Activated CD4-positive, CD25-positive, alpha-beta regulatory T cell treated with anti-CD3 and anti-CD28 coated beads, Interleukin-2, amount 50 U/mL, for 24 hours (primary cell): ENCODE results near the gene KRTAP5-3.
A peak's percentile ranks its signal among the peaks of the same experiment; 100 is the strongest.

Experiments
- ATAC-seq, 2 donors: fragments of 150-1000 bp; cut with Tn5 transposase; one replicate each; pipeline ENCODE4 v1.10.0; 2021; ENCODE audit warnings: mild to moderate bottlenecking in 1 of 2, moderate library complexity in 1 of 2

KRTAP5-3 gene

DNA sequence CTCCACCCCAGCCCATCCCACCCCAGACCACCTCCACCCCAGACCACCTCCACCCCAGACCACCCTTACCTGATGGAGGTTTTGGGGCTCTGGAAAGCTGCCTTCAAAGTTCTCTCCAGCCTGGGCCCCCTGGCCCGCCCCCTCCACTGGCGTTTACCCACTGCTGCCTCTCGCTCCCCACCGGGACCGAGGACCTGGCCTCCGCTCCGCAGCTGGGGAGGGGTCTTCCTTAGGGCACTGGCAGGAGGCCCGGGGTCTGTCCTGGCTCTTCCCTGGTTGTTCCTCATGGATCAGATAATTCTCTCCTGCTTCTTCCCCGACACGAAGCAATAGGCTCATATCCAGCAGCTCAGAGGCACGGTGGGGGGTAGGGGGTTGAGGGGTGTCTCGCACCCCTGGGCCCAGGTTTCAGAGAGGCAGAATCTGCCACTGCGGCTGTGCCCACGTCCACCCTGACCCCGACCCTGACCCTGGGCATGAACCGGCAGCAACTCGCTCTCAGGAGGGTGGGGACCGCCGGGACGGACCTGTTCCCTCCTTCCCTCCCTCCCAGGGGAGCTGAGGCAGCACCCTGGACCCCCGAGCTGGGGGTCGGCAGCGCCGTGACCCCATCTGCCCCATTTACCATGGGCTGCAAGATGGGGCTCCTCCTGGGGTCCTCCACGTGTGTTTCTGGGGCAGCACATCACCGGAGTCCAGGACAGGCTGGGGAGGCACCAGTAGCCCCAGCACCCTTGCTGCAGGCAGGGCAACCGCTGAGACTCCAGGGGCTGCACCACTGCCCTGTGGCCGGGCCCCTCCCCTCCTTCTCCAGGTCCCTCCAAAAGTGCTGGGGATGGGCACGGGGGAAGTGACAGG lies 34.3 kb upstream of the KRTAP5-3 start:
- no peak for ATAC-seq

DNA sequence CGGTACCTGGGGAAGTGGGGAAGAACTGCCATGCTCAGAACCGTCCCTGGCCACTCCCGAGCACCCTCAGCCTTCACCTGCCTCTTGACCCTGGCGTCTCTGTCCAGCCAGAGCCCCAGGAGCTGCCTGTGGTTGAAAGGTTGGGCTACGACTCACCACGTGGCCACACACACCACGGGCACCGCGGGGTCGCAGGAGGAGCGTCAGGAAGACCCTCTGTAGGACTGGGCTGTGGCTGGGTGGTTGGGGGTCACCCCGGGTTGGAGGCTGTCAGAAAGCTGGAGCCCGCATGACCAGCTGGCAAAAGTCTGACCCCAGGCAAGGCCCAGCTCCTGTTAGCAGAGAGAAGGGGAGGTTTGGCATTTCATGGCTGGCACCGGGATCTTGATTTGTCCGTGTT lies 32.8 kb upstream of the KRTAP5-3 start:
- no peak for ATAC-seq

DNA sequence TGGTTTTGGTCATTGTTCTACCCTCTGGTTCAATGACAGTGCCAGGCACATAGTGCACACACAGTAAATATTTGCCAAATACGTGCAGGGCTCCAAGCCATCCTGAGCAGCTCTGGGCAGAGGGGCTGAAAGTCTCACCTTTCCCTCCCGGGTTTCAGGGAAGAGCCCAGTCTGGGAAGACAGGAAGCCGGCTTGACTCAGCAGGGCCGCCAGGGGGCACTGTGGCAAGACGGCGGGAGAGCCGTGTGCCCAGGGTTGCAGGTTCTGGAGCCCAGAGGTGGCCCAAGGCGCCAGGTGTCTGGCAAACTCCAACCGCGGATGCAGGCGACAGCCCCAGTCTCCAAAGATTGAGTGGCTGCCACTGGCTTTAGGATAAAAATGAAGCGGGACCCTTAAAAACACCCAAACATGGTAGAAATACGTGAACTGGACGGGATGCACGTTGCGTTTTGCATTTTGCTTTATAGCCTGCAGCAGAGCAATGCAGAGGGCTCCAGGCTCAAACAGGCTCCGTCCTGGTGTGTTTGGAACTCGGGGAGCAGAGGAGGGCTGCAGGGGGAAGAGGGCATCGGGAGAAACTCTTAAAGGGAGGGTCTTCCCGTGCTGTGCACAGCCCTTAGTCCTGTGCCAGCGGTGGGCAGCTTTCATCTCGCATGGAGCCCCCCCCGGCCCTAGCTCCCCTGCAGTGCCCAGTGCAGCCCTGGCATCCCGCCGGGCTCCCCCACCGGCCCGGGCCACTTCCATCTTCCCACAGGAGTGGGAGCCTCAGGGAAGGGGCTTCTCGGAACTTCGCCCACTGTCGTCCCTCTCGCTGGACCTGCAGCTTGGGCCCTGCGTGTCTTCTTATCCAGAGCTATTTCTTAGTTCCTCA lies 32.0 kb upstream of the KRTAP5-3 start:
- ATAC-seq, result no peak

DNA sequence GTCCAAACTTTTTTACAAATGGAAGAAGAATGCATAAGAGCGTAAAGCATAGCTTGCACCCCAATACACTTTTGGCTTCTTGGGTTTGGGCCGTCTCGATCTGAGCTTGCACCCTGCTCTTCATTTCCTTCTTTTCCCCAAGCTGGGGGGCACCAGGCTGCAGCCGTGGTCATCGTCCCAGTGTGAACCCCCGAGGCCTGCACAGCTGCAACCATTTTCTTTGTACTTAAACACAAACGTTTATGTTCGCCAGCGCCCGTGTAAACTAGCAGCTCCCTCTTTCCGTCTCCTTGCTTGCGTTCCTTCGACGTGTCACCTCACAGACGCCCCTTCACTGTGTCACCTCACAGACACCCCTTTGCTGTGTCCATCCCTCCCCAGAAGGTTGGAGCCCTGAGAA lies 31.4 kb upstream of the KRTAP5-3 start:
- ATAC-seq, result no peak

DNA sequence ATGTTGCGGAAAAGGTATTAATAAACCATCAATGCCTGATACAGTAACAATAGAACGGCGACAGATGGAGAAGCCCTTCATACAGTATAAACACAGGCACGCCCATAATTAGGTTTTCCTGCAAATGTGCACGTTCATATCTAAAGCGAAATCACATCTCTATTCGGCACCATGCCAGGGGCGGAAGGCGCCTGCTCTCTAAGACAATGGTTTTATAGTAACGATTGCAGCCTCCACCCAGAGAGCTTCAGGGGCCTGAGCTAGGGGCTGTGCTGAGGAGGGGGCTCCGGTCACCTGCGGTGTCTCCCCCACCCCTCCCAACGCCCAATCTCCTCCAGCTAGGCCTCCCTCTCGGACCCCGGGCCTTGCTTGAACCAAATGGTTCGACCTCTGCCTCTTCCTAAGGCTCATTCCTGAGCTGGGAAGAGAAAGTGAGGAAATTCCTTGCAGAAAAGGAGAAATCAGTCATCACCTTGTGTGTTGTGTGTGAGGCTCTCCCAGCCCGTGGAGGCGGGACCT lies 30.9 kb upstream of the KRTAP5-3 start:
- no peak for ATAC-seq

DNA sequence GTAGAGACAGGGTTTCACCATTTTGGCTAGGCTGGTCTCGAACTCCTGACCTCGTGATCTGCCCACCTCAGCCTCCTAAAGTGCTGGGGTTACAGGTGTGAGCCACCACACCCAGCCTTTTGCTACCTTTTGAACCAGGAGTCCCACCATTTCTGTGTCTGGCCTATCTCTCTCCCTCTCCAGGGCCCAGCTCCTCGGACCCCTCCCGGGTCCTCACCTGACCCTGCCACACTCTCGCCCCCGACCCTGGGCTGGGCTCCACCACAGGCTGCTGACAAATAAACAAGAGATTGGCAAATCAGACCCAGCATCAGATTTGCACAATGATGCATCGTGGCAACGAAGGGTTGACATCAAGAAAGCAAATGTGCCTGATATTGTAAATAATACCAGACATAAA lies 30.1 kb upstream of the KRTAP5-3 start:
- no peak for ATAC-seq

DNA sequence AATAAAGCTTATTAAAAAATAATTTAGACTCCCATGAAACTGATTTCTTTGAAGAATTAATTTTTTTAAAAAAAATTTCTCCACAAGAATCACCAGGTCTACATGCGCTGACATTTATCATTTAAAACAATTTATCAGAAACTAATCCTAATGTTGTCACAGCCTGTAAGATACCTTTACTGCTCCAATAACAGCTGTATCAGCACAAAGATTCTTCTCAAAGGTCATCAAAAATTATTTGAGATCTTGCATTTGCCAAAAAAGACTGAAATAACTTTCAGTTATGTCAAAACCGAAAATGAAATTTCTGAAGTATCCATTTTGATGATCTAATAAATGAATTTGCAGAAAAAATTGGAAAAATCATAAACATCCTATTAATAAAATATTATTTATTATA lies 29.4 kb upstream of the KRTAP5-3 start:
- no peak for ATAC-seq

DNA sequence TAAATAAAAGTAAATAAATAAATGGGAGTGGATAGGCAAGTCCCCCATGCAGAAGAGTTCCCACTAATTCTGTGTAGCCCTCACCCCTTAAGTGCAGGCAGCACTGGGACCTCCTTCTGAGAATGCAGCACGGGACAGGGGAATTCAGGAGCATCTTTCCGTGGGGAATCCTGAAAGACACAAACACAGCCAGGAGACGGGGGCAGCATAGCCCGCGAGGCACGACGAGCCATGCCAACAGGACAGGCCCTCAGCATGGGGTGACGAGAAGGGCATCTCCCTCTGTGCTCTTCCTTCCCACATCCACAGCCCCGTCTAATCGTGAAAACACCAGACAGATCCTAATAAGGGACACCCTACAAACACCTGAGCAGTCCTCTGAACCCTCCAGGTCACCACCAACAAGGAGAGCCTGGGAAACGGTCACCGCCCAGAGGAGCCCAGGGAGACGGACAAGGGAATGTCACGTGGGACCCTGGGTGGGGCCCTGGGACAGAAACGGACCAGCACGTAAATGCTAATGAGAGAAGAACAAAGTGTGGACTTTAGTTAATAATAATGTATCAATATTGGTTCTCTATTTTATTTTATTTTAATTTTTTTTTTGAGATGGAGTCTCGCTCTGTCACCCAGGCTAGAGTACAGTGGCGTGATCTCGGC lies 28.2 kb upstream of the KRTAP5-3 start:
- ATAC-seq, result no peak

DNA sequence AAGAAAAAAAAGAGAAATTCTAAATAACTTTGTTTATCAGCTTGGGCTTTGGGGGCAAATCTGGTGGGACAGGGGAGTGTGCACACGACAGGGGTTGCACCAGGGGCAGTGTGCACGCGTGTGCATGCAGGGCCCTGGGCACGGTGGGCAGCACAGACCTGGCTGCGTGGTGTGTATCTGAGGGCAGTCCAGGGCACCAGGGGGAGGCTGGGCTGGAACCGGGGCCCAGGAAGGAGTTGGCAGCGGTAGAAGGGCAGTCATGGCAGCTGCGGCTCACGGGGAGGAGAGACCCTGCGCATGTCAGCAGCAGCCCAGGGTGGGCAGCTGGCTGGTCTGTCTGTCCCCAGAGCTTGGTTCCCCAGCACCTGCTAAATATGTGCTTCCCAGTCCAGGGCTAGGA lies 25.6 kb upstream of the KRTAP5-3 start:
- no peak for ATAC-seq

DNA sequence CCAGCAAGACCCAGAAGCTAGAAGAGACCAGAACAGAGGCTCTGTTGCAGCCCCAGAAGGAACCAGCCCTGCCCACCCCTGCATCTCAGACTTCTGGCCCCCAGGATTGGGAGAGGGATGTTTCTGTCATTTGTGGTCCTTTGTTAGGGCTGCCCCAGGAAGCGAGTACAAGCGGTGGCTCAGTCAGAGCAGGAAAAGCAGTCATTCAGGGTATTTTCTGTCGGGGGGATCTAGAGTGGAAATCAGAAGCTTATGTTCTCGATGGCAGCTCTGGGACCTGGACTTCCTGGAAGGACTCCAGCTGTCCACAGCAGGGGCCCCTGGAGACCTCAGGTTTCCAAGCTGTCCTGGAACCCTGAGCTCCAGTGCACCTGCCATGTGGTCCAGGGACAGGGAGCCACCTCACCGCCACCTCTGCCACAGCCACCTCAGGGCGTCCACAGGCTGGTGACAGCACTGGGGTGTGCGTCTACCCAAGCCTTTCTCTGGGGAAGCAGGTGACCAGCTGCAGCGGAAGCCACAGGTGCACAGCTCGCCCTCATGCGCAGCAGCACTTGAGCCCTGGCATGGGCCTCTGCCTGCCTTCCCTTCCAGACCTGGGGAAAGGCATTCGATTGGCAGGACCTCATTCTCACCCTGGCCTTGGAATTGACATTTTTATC lies 23.9 kb upstream of the KRTAP5-3 start:
- ATAC-seq, result no peak

DNA sequence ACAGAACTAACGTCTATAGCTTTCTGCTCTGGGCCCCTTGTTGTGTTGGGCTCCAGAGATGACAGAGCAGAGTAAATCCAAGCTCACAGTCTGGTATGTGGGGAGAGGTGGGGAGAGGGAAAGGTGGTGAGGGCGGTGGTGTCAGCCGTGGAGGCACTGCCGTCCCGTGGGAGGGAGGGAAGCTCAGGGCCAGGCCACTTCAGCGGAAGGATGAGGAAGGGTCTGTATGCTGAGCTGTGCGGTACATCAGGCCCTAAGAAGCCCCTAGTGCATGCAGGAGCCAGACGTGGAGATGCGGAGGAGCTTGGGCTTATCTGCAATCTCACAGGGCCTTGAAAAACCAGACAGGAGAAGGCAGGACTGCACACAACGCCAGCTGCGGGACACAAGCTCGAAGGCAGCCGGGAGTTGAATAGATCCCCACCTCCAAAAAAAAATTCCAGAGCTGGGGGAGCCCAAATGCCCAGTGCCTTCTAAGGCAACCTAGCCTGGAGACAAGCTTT lies 22.9 kb upstream of the KRTAP5-3 start:
- no peak for ATAC-seq

DNA sequence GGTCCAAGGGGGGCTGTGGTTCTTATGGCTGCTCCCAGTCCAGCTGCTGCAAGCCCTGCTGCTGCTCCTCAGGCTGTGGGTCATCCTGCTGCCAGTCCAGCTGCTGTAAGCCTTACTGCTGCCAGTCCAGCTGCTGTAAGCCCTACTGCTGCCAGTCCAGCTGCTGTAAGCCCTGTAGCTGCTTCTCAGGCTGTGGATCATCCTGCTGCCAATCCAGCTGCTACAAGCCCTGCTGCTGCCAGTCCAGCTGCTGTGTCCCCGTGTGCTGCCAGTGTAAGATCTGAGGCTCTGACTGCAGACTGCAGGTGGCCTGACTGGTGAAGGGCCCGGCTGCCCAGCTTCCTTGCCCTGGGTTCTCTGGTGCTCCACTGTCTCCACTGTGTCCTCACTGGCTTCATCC lies 22.0 kb upstream of the KRTAP5-3 start:
- ATAC-seq, result no peak

DNA sequence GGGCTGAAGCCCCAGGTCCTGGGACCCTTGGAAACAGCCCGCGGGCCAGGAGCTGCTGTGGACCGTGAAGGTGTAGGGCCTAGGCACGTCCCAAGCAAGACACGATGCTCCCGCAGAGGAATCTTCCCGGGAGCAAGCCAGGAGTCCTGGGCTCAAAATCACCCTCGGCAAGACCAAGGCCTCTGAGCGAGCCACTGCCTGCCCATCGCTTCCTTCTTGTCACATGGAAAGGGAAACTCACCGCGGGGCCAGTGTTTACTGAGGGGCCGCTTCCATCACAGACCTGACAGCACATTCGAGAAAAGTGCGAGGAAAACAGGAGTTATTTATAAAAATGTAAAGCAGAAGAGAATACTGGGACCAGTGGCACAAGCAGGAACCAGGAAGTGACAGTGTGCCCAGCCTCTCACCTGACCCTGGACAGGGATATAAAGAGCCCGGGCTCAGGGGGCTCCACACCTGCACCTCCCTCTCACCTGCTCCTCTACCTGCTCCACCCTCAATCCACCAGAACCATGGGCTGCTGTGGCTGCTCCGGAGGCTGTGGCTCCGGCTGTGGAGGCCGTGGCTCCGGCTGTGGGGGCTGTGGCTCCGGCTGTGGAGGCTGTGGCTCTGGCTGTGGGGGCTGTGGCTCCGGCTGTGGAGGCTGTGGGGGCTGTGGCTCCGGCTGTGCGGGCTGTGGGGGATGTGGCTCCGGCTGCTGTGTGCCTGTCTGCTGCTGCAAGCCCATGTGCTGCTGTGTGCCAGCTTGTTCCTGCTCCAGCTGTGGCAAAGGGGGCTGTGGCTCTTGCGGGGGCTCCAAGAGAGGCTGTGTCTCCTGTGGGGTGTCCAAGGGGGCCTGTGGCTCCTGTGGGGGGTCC lies 21.3 kb upstream of the KRTAP5-3 start, which contains the start of gene KRTAP5-5:
TSS of gene KRTAP5-5 (plus strand) at position 450 of the 860 bp plus-strand sequence. CDS start at position 516, 66 bp downstream.
- no peak for ATAC-seq

DNA sequence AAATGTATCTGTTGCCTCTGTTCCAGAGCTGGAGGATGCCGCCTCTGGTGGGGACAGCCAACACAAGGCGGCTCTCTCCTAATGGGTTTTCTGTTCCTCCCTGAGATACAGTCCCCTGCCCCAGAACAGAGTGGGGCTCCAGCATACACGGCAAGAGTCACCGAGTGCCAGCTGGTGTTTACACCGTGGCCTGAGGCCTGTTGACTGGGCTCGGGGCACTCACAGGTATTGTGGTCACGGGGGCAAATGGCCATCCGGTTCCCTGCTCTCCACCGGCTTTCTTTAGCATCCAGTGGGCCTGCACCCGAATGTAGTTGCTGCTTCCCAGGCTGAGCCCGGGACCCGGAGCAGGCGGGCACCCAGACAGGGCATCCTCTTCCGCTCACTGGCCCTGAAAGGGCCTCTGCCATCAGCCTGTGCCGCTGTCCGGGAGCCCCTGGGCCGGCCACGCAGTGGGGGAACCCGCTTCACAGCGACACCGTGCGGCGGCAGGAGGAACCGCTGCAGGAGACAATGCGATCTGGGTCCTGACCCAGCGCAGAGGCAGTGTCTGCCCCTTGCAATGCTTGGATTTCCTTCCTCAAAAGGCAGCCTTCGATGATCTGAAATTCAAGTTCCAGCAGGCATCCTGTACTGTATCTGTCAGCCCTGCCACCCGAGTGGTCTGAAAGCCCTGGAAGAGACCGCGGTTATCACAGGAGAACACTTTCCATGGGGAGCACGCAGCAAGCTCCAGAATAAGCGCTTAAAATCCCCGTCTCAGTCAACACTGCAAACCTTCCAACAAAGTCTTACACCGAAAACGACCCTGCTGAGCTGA lies 20.5 kb upstream of the KRTAP5-3 start:
- peak; percentile 65 to 72 for ATAC-seq

DNA sequence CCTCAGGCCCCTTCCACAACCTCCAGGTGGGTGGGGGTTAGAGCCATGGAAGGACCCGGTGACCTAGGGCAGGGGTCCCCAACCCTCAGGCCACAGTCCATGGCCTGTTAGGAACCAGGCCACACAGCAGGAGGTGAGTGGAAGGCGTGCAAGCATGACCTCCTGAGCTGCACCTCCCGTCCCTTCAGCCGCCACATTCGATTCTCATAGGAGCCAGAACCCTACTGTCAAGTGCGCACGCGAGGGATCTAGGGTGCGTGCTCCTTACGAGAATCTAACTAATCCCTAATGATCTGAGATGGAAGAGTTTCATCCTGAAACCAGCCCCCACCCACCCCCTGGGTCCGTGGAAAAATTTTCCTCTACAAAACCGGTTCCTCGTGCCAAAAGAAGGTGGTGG lies 17.3 kb upstream of the KRTAP5-3 start:
- ATAC-seq, result no peak

DNA sequence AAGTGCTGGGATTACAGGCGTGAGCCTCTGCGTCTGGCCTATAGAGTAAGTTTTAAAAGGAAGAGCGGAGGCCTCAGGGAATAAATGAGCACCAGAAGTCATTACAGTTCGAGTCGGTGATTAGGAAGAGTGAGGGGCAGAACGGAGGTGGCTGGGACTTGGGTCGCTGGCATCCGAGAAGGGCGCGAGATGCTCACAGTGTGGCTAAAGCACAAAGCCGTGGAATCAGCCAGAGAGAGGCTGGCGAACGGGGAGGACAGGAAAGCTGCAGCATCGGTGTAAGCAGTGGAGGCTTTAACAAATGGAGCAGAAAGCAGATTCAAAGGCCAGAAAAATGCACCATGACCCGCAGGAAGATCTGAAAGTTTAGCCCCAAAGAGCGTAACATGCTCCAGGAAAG lies 16.4 kb upstream of the KRTAP5-3 start:
- ATAC-seq, result no peak

DNA sequence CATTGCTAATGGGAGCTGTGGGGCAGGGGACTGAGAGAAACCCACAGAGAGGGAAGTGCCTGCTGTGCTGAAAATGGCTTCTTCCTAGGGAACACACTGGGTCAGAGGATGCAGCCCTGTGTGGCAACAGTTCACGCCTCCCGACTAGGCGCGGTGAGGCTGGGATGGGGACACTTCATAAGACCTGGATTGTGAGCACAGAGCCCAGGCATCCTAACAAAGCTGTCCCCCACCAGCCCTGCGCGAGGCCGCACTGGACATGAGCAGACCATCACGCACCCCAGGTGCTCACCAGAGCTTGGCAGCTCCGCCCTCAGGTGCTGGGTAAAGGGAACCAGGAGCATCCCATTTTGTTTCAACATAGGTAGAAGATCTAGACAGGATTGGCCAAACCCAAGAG lies 15.5 kb upstream of the KRTAP5-3 start:
- ATAC-seq, result no peak

DNA sequence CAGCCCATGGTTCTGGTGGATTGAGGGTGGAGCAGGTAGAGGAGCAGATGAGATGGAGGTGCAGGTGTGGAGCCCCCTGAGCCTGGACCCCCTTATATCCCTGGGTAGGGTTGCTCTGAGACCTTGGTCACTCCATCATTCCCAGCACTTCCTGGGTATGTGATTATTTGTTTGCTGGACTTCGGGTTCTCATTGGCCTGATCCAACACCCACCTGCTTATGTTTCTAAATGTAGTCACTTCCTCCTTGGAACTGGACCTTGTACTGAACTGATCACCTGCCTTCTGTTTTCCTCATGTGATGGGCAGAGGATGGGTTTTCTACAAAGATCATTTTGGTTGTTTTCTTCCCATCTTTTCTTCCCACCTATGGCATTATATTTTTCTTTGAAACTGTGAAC lies 13.8 kb upstream of the KRTAP5-3 start, which contains the start of gene KRTAP5-4:
TSS of gene KRTAP5-4 (minus strand) at position 53 of the 400 bp plus-strand sequence. CDS start at position 8, 45 bp downstream.
- ATAC-seq, result no peak

DNA sequence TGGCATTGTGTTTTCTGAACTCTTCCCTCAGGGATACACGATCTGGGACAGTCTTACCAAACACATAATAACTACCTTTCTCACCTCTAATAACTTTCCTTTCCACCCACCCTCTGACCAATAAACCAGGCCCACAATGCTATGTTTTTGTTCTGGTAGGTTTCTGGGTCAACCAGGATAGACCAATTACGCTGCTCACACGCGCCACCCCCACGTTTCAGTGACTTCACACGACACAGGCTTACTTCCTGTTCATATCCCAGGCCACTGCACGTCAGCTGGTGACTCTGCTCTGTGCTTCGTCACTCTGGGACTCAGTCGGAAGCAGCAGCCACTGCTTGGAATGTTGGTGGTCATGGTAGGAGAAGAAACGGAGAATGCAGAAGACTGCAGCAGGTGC lies 11.2 kb upstream of the KRTAP5-3 start:
- ATAC-seq, result peak in 1 of 2 donors; percentile 60

DNA sequence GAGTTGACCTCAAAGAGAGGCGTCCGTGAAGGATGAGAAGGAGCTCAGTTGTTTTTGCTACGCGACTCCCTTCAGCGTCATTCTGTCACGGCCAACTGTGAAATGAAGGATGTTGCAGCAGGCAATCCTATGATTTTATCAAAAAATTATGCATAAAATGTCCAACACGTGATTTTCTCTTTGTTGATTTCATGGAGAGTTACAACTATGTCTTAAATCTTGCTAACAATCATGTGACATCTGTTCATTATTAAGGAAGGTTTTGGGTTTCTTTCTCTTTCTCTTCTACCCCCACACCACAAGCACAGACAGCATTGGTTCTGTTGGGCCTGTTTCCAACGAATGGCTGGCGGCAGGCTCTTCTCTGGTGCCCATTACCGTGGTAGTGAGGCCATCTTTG lies 10.0 kb upstream of the KRTAP5-3 start:
- ATAC-seq, result no peak
